ENCODE data around the gene PADI3. TPM values are rescaled to one million over a fixed set of nuclear protein-coding genes. Genes with fewer than 3 reads are reported as not detected.

Gene PADI3
- total and polyA plus RNA-seq, 2 of the 13 experiments (the other 11 are each of a cell fraction or from before 2014, with no cell fraction given): not detected

DNA sequence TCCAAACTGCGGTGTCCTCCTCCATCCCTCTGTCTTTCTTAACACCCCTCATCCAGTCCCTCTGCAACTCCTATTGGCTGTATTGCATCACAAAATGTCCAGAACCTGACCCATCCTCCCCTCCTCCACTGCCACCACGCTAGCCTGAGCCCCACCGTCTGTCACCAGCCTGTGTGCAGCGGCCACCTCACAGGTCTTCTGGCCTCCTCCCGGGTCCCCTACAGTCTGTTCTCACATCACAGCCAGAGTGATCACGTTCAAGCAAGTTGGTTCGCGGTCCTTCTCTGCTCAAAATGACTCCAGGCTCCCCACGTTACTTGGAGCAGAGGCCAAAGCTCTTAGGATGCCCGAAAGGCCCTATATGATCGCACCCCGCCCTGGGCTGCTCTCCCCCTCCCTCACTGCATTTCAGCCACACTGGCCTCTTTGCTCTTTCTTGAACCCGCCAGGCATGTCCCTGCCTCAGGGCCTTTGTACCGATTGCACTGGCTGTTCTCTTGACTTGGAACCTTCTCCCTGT lies 56.7 kb downstream of the PADI3 start:
- H3K79me2 ChIP-seq (ENCODE audit: insufficient read depth, low read length): no peaks in the 10 kb centered on the region
- no peaks in the 10 kb centered on the region for H3K36me3 ChIP-seq (replicated peaks in 1 of 2; ENCODE audit: control insufficient read depth in 1 of 2, insufficient read depth in 2 of 2, low read length in 2 of 2)
- 36% methylated on average over 13 of the region's 14 CpGs for WGBS (ENCODE audit: low lambda C conversion rate)
- H3K9ac ChIP-seq (ENCODE audit: insufficient read depth, low read depth, low read length): no peak overlapping the region
- H3K4me3 ChIP-seq (replicated peaks in 1 of 3; ENCODE audit: insufficient read depth in 1 of 3, low read depth in 2 of 3, low read length in 3 of 3): no peak overlapping the region
- H2AFZ ChIP-seq (ENCODE audit: low read length): no peak overlapping the region
- H3K27me3 ChIP-seq (ENCODE audit: control insufficient read depth in 1 of 2, insufficient read depth in 2 of 2, low read length in 2 of 2): peaks cover 0 to 3% of the 10 kb centered on the region in 2 experiments; a peak in 2 of 5 replicates
- no TSS peak for BruUV-seq (replicated peaks)
- no peak for TF ChIP-seq ZNF234 (CRISPR knock-in tag; conservative IDR thresholded peaks at IDR 0.05)
- TF ChIP-seq, protein P1, sequence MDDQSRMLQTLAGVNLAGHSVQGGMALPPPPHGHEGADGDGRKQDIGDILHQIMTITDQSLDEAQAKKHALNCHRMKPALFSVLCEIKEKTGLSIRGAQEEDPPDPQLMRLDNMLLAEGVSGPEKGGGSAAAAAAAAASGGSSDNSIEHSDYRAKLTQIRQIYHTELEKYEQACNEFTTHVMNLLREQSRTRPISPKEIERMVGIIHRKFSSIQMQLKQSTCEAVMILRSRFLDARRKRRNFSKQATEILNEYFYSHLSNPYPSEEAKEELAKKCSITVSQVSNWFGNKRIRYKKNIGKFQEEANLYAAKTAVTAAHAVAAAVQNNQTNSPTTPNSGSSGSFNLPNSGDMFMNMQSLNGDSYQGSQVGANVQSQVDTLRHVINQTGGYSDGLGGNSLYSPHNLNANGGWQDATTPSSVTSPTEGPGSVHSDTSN (CRISPR knock-in tag; IDR thresholded peaks at IDR 0.05; ENCODE audit: borderline replicate concordance): no peak
- TF ChIP-seq SMAD9 (CRISPR knock-in tag; IDR thresholded peaks at IDR 0.05): no peak
- FAIRE-seq (no peak), ATAC-seq (no peak), DNase-seq (ENCODE audit: low spot score) (no peak)
- in situ Hi-C loops (cut with HindIII; ENCODE audit: extremely low pct_ligation_motif_present, low pct_unique_long_range_greater_than_20kb) (no loop called here), intact Hi-C loops (cut with micrococcal nuclease; ENCODE audit: unreplicated experiment) (no loop called here)
- POLR2A ChIA-PET: no interaction called here
- no peak overlapping the region for H3K27ac ChIP-seq (ENCODE audit: extremely low read length, insufficient read depth, low read length)
- H3K4me1 ChIP-seq (ENCODE audit: insufficient read depth, low read length): no peaks in the 10 kb centered on the region
- H4K20me1 ChIP-seq (ENCODE audit: insufficient read depth, low read length): no peaks in the 10 kb centered on the region
- H3K9me3 ChIP-seq (ENCODE audit: low read length): no peaks in the 10 kb centered on the region
- CTCF ChIA-PET (ENCODE audit: low intra/inter-chr PET ratio, low total read pairs): no interaction called here
- no peak overlapping the region for H3K4me2 ChIP-seq (ENCODE audit: low read depth, low read length)

DNA sequence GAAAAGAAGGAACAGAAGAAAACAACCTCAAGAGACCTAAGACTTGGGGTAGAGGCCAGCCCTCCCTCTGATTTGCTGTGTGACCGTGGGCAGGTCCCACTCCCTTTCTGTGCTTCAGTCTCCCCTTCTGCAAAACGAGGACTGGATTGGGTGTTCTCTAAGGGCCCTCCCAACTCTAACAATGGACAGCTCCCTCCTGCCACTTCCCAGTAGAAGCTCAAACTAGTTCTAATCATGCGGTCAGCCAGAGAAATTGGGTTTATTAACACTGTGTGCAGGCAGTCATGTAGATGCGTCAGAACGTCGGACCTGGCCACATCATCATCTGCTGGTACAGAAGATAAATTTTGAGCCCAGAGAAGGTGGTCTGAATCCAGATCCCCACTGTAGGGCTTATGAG lies 57.5 kb downstream of the PADI3 start:
- Histone ChIP-seq H3K4me3 (replicated peaks in 1 of 3; ENCODE audit: insufficient read depth in 1 of 3, low read depth in 2 of 3, low read length in 3 of 3) (no peak overlapping the region), H3K9ac (ENCODE audit: insufficient read depth, low read depth, low read length) (no peak overlapping the region), H3K9me3 (ENCODE audit: low read length) (no peaks in the 10 kb centered on the region), H4K20me1 (ENCODE audit: insufficient read depth, low read length) (no peaks in the 10 kb centered on the region), H3K4me2 (ENCODE audit: low read depth, low read length) (no peak overlapping the region), H3K79me2 (ENCODE audit: insufficient read depth, low read length) (no peaks in the 10 kb centered on the region), H3K36me3 (replicated peaks in 1 of 2; ENCODE audit: control insufficient read depth in 1 of 2, insufficient read depth in 2 of 2, low read length in 2 of 2) (no peaks in the 10 kb centered on the region), H3K27ac (ENCODE audit: extremely low read length, insufficient read depth, low read length) (no peak overlapping the region), H3K27me3 (ENCODE audit: control insufficient read depth in 1 of 2, insufficient read depth in 2 of 2, low read length in 2 of 2) (peaks cover 0 to 3% of the 10 kb centered on the region in 2 experiments; a peak in 2 of 5 replicates), H2AFZ (ENCODE audit: low read length) (no peak overlapping the region), H3K4me1 (ENCODE audit: insufficient read depth, low read length) (no peaks in the 10 kb centered on the region)
- no peak for DNase-seq (ENCODE audit: low spot score)
- BruUV-seq (replicated peaks): no TSS peak
- no peak for FAIRE-seq
- in situ Hi-C loops (cut with HindIII; ENCODE audit: extremely low pct_ligation_motif_present, low pct_unique_long_range_greater_than_20kb): no loop called here
- WGBS (ENCODE audit: low lambda C conversion rate): 13% methylated on average over 2 of the region's 6 CpGs
- intact Hi-C loops (cut with micrococcal nuclease; ENCODE audit: unreplicated experiment): no loop called here
- POLR2A ChIA-PET: no interaction called here
- no peak for ATAC-seq
- CTCF ChIA-PET (ENCODE audit: low intra/inter-chr PET ratio, low total read pairs): no interaction called here
- TF ChIP-seq HOXA7 (CRISPR knock-in tag; IDR thresholded peaks at IDR 0.05) (no peak), PHF8 (CRISPR knock-in tag; IDR thresholded peaks at IDR 0.05) (no peak), RBFOX2 (IDR thresholded peaks at IDR 0.05; ENCODE audit: low read depth, low read length) (no peak), XBP1 (CRISPR knock-in tag; IDR thresholded peaks at IDR 0.05) (no peak), SP4 (CRISPR knock-in tag; IDR thresholded peaks at IDR 0.05) (no peak), ZNF616 (CRISPR knock-in tag; IDR thresholded peaks at IDR 0.05; ENCODE audit: low read depth) (no peak), ZNF225 (CRISPR knock-in tag; IDR thresholded peaks at IDR 0.05) (no peak), FOXJ3 (CRISPR knock-in tag; IDR thresholded peaks at IDR 0.05; ENCODE audit: borderline replicate concordance) (no peak)
- TF ChIP-seq, protein P2, sequence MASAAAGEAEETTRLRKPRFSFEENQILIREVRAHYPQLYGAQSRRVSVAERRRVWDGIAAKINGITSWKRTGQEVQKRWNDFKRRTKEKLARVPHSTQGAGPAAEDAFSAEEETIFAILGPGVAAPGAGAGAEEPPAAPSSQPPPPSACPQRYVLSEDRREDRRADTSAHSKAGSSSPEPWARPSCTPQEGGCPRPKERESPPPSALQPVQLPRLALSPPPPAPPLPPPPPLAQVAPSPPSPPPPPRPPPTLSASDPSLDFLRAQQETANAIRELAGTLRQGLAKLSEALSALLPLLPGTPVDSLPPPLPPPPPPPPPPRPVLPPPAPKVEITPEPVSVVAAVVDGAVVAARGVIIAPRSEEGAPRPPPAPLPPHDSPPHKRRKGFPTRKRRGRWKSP (CRISPR knock-in tag; IDR thresholded peaks at IDR 0.05): no peak

Measured in HepG2 (cell line).